WERI-Rb-1 (cell line): ENCODE measurements around the gene SLC22A14.

Experiments used
- DNase-seq: peaks from one replicate; pipeline ENCODE4 v3.0.0-alpha.2; 2020
- H3K27ac ChIP-seq: fragments of 250-450 bp; sonication (Bioruptor Pico); 2 replicates; pipeline ENCODE4 v1.5.1; 2020; ENCODE audit warnings: mild to moderate bottlenecking, moderate library complexity
- H3K27me3 ChIP-seq: fragments of 250-450 bp; sonication (Bioruptor Pico); 2 replicates; pipeline ENCODE4 v1.5.1; 2021; ENCODE audit warnings: mild to moderate bottlenecking, low read depth, moderate library complexity; ENCODE audit not compliant: insufficient read depth, severe bottlenecking
- H3K36me3 ChIP-seq: fragments of 250-450 bp; sonication (Bioruptor Pico); 2 replicates; pipeline ENCODE4 v1.5.1; 2020; ENCODE audit warnings: mild to moderate bottlenecking, moderate library complexity
- H3K4me3 ChIP-seq: 2 replicates; pipeline ENCODE4 v1.5.1; 2011; ENCODE audit warnings: low read depth, mild to moderate bottlenecking, control low read depth, low read length
- H3K9me3 ChIP-seq: fragments of 250-450 bp; sonication (Bioruptor Pico); 2 replicates; pipeline ENCODE4 v1.5.1; 2021; ENCODE audit warnings: mild to moderate bottlenecking, moderate library complexity; ENCODE audit not compliant: severe bottlenecking
- TF ChIP-seq, protein P1 (sequence below): IDR thresholded peaks from 2 replicates; pipeline ENCODE4 v1.5.1; 2011; ENCODE audit warnings: low read depth, mild to moderate bottlenecking, control low read depth, inconsistent platforms, low read length

The SLC22A14 gene

DNA sequence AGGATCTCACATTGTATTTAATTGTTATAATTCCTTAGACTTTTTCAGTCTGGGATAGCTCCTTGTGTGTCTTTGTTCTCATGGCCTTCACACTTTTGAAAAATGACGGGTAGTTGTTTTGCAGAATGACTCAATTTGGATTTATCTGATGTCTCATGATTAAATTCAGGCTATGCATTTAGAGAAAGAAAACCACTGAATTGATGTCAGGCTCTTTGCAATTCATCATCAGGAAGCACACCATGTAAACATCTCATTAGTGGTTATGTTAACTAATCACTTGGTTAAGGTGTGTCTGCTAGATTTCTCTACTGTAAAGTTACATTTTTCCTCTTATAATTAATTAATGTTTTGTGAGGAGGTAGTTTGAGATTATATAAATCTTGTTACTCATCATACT lies 24.5 kb upstream of the SLC22A14 start:
- Histone ChIP-seq H3K9me3 (no peaks in the 10 kb centered on the region), H3K27me3 (no peaks in the 10 kb centered on the region), H3K27ac (no peak overlapping the region), H3K4me3 (no peak overlapping the region), H3K36me3 (peaks cover 16% of the 10 kb centered on the region)
- DNase-seq = no peak
- TF ChIP-seq, protein P1, sequence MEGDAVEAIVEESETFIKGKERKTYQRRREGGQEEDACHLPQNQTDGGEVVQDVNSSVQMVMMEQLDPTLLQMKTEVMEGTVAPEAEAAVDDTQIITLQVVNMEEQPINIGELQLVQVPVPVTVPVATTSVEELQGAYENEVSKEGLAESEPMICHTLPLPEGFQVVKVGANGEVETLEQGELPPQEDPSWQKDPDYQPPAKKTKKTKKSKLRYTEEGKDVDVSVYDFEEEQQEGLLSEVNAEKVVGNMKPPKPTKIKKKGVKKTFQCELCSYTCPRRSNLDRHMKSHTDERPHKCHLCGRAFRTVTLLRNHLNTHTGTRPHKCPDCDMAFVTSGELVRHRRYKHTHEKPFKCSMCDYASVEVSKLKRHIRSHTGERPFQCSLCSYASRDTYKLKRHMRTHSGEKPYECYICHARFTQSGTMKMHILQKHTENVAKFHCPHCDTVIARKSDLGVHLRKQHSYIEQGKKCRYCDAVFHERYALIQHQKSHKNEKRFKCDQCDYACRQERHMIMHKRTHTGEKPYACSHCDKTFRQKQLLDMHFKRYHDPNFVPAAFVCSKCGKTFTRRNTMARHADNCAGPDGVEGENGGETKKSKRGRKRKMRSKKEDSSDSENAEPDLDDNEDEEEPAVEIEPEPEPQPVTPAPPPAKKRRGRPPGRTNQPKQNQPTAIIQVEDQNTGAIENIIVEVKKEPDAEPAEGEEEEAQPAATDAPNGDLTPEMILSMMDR = no peak

DNA sequence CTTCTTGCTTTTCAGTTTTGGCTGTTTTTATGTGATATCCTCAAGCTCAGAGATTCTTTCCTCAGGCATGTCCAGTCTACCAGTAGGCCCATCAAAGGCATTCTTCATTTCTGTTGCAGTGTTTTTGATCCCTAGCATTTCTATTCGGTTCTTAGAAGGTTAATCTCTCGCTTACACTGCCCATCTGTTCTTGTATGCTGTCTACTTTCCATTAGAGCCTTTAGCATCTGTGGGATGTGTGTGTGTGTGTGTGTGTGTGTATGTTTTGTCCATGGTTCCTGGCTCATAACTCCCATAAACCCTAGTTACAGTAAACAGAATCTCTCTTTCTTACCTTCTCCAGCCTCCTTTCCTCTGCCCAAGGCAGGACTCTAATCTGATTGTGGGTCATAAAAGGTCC lies 21.6 kb upstream of the SLC22A14 start:
- H3K27ac ChIP-seq = no peak overlapping the region
- H3K9me3 ChIP-seq = no peaks in the 10 kb centered on the region
- H3K27me3 ChIP-seq = no peaks in the 10 kb centered on the region
- no peaks in the 10 kb centered on the region for H3K36me3 ChIP-seq
- TF ChIP-seq, protein P1 = no peak
- peak; percentile 68 for DNase-seq
- H3K4me3 ChIP-seq = no peak overlapping the region

- Histone ChIP-seq H3K27me3 (no peaks in the 10 kb centered on the region), H3K27ac (no peak overlapping the region), H3K36me3 (no peaks in the 10 kb centered on the region), H3K4me3 (no peak overlapping the region), H3K9me3 (no peaks in the 10 kb centered on the region)
- TF ChIP-seq, protein P1 = no peak
- peak; percentile 48 for DNase-seq
These were observed 17.7 kb upstream of the SLC22A14 start for GRCh38 chr3:38264353-38264771.

DNA sequence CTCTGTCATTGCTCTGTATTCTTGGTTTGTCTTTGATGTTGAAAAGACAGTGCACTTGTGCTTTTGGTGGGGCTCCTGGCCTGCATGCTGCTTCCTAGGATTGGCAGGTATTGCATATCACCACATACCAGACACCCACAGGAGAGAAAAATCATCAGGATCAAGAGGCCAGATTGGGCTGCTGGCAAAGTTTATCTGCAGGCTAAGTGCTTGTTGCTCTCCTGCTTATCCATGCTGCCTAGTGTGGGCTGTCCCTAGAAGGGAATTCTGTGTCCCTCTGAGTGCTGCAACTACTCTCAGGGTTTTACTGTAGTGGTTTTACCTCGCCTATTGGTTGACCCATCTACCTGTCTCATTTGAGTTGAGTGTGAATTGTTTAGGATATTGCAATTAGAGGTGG lies 17.3 kb upstream of the SLC22A14 start:
- Histone ChIP-seq H3K4me3 (no peak overlapping the region), H3K9me3 (no peaks in the 10 kb centered on the region), H3K36me3 (no peaks in the 10 kb centered on the region), H3K27ac (no peak overlapping the region), H3K27me3 (no peaks in the 10 kb centered on the region)
- TF ChIP-seq, protein P1 = no peak
- DNase-seq = no peak

DNA sequence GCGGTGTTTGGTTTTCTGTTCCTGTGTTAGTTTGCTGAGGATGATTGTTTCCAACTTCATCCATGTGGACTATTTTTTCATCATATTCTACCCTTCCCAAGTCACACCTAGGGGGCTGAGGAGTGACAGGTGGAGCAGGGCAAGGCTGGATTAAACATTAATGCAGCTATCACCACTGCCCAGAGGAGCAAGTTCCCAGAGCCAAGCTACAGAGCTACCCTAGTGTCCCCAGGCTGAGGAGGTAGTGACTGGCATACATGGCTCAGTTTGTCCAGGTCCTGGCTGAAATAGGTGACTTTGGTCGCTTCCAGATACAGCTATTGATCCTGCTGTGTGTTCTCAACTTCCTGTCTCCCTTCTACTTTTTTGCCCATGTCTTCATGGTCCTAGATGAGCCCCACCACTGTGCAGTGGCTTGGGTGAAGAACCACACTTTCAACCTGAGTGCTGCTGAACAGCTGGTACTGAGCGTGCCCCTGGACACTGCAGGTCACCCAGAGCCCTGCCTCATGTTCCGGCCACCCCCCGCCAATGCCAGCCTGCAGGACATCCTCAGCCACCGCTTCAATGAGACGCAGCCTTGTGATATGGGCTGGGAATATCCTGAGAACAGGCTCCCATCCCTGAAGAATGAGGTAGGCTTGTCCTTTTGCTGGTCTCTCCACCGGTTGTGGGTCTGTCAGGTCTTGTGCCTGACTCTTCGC lies 16.3 kb upstream of the SLC22A14 start, which contains the start of gene SLC22A13:
Gene SLC22A13, plus strand, starts transcription at position 209 of the 704 bp plus-strand sequence. Its CDS starts 49 bp downstream, at position 258.
- Histone ChIP-seq H3K27ac (no peak within 1 kb of the TSS), H3K36me3 (no peaks in the 10 kb centered on the region)

More for the DNA sequence above, 16.3 kb upstream of the SLC22A14 start, which contains the start of gene SLC22A13:
- TF ChIP-seq, protein P1 = no peak
- Histone ChIP-seq H3K27me3 (no peaks in the 10 kb centered on the region), H3K9me3 (no peaks in the 10 kb centered on the region), H3K4me3 (no peak within 1 kb of the TSS)
- DNase-seq = no peak
